NCI-H1417 treated with DMSO at 0.1 percent for 48 hours (cell line): ENCODE data around the gene MRPL2.

Experiments used
- DNase-seq: peaks from one replicate; lab custom pipeline; 2025; lab: John Stamatoyannopoulos, UW

The MRPL2 gene

DNA sequence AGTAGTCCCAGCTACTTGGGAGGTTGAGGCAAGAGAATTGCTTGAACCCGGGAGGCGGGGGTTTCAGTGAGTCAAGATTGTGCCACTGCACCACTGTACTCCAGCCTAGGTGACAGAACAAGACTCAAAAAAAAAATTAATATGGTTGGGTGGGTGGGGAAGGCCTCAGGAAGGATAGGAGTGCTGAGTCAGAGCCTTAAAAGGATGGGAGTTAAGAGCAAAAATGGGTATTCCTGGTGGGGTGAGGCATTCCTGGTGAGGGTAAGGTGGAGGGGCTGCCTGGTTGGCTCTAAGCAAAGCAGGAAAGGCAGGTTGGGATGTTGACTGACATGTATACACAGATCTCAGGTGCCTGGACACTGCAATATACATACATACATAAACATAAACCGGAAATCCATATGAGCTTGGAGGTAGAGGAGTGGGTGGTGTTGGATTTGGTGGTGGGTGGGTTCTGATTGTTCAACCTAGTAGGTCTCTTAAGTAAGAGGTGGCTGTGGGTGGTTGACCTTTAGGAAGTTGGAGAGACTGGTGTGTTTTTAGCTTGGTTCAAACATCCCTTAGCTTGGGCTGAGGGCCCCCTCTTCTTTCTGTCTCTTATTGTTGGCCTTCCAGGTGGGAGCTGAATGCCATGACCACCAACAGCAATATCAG lies 39.1 kb downstream of the MRPL2 start:
- DNase-seq = no peak

DNA sequence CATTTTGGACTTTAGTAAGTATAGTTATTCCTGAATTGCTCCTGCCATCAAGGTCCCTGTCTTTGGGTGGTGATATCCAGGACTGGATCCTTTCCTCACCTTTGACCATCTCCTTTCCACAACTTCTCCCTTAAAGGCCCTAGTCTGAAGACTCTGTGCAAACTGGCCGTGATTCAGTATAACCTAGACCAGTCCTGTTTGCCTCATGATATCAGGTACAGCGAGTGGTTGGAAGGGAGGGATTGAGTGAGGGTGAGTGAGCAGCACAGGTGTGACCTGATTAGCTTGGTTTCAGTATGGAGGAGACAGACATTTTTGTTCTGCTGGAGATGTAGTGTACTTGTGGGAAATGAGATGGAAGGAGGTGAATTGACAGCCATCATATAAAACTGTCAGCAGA lies 40.1 kb downstream of the MRPL2 start:
- DNase-seq = no peak

DNA sequence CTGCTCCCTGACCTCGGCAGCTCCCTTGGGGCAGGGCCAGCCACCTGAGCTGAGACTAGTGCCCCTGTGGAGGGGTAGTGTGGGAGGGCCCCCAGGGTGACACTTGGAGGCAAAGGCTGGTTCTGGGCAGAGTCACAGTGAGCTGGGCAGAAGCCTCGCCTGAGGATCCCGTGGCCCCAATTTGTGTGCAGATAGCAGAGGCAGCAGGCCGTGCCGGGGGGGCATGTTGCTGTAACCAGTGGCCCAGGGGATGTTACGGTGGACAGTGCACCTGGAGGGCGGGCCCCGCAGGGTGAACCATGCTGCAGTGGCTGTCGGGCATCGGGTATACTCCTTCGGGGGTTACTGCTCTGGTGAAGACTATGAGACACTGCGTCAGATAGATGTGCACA lies 42.3 kb downstream of the MRPL2 start:
- no peak for DNase-seq

DNA sequence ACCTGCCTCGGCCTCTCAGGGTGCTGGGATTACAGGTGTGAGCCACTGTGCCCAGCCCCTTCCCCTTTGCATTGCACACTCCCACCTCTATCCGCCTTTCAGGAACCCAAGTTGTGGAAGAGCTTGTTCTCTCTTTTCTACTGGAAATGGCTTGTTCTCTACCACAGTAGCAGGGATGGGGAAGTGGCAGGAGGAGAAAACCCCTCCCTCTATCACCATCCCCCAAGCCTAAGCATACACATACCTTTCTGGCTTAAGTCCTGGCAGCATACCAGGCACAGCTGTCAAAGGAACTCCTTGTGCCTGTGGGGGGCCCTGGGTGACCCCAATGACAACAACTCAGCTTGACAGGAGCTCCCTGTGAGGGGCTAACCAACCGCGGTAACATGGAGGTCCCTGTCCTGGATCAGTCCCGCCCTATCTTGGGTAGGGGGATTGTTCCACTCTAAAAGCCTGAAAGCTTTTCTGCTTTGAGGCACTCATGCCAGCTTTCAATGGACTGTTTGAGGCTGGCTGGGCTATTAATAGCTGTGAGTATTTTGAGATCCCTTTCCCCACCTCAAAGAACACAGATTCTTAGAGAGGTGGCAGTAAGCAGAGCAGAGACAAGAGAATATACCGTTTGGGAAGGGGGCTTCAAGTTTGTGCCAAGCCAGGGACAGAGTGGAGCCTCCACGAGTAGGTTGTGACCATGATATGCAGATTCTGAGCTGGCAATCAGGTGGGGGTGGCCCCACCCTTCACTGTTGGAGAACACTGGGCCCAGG lies 42.9 kb downstream of the MRPL2 start:
- DNase-seq = no peak

DNA sequence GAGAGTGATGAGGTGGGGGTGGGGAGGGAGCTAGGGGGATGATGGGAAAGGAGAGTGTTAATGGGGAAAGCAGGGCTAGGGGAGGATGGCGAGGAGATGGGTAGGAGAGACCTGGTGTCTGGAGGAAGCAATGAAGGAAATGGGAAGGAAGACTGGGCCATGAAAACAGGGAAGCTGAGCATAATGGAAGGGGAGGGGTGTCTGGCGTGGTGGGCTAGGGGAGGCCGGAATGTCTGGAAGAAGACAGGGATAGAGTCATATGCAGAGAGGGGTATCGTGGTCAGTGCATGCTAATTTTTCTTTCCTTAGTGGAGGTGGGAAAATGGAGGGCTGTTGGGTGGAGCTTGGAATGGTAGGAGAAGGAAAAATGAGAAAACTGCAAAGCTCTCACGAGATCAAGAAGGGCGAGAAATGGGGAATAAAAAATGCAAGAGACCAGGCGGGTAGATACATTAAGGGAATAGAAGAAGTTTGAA lies 44.8 kb downstream of the MRPL2 start:
- no peak for DNase-seq

DNA sequence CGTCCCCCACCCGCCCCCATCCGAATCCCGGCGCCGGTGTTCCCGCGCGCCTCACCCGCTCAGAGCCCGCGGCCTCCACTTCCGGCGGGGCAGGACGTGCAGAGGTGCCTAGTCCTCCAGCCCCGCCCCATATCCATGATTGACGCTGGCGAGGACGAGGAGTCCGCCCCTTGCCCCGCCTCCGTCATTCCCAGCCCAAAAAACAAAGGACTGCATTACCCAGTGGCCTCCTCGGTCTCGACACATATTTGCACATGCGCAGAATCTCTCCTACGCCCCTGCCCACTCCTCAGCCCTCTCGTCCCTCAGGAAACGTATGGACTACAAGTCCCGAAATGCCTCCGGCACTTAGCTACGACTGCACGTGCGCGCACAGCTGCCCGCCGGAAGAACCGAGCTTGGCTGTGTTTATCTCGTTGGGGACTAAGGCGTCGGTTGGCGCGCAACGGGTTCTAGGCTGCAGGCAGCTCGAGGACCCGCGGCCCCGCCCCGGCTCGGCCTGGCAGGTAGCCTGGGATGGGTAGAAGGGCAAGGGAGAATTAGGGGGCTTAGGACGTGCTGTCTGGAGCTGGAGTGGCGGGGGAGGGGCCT lies 45.3 kb downstream of the MRPL2 start, which contains the start of the genes KLHDC3 and MEA1:
KLHDC3 (plus strand) TSS at position 407 of the 591 bp plus-strand sequence. CDS start 2,944 bp downstream, outside the sequence.
MEA1 (minus strand) TSS at position 104 of the 591 bp plus-strand sequence. CDS start 133 bp downstream, outside the sequence.
- peak; percentile 98 for DNase-seq

DNA sequence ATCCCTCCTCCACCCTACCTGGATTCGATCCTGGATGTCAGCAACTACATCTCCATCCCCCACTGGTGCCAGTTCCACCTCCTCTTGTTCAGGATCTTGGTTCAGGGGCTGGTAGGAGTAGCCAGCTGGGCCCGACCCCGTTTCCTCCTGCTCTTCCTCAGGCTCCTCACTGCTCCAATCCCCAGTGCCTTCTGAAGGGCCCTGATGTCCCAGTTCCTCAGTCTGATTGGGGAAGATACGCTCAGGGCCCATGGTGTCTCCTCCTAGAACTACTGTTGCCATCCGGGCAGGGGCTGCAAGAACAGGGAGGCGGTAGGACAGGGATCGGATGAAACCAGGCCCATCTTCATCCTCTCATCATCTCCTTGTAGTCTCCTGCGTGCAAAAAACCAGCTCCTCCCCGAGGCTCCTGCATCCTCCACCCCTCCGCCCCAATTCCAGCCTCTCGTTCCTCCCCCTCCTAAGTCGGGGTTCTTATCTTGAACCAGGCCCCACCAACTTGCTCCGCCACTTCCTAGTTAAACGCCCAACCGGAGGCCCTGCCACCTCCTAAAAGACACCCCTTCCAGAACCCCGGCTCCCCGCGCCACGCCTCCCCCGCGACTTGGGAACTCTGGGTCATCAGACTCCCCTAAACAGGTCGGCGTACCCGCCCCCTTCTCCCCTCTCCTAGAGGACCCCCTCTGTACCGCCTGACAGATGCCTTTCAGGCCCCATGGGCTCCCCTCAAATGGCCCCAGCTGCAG lies 46.0 kb downstream of the MRPL2 start:
- no peak for DNase-seq

DNA sequence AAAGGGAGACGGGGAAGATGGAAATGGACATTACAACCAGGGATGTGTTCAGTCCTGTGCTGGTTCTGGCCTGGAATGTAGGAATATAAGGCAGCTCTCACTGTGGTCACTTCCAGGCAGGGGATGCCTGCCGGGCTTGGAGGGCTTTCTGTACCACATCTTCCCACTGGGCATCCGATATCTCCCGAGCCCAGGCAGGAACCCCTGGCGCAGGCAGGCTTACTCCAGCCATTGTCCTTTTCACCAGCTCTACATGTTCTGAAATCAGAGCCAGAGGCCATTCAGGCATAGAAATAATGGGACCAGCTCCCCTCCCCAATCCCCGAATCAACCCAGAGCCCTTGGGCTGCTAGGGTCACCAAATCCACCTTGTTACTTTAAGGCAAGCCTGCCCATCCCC lies 46.9 kb downstream of the MRPL2 start:
- no peak for DNase-seq

DNA sequence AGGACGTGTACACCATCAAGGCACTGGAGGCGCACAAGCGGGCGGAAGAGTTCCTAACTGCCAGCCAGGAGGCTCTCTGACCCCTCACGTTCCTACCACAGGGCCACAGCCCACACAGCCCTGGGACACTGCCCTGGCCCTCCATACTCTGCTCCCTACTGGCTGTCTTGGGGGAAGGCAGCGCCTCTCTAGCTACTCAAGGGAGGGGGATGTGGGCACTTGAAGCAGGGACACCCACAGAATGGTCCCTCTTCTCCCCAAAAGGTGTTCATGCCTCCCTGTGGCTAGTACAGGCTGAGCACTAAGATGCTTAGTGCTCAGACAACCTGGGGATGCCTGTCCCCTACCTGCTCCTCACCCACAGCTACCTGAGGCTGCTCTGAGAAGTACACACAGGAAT lies 48.0 kb downstream of the MRPL2 start:
- DNase-seq = no peak

DNA sequence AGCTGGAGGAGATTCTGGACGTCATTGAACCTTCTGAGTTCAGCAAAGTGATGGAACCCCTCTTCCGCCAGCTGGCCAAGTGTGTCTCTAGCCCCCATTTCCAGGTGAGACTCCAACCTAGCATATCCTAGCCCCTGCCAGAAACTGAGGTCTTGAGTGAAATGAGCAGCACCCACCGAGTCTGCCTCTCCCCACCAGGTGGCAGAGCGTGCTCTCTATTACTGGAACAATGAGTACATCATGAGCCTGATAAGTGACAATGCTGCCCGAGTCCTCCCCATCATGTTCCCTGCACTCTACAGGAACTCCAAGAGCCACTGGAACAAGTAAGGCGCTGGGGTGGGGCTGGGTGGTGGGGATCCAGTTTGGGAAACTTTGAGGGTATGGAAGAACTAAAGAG lies 50.1 kb downstream of the MRPL2 start:
- no peak for DNase-seq

DNA sequence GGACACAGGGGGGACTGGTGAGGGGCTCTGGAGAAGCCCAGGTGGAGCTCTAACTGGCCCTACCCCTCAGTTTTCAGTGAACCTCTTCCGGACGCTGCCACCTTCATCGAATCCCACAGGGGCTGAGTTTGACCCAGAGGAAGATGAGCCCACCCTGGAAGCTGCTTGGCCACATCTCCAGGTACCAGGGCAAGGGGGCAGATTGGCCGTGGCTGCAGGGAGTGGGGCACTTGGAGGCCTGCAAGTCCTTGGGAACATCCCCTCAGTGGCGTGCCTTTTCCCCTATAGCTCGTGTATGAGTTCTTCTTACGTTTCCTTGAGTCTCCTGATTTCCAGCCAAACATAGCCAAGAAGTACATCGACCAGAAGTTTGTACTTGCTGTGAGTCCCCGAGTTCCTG lies 52.1 kb downstream of the MRPL2 start:
- no peak for DNase-seq

DNA sequence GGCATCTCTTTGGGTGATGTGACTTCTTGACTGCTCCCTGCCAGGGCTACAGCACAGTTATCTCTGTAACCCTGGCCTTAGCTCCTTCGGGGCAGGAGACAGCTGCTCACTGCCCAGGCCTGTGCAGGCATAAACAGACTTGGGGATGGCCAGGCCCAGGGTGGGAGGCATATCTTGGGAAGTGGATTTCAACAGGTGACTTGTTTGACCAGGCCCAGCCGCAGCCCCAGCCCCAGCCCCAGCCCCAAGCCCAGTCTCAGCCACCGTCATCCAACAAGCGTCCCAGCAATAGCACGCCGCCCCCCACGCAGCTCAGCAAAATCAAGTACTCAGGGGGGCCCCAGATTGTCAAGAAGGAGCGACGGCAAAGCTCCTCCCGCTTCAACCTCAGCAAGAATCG lies 53.0 kb downstream of the MRPL2 start:
- DNase-seq = no peak

DNA sequence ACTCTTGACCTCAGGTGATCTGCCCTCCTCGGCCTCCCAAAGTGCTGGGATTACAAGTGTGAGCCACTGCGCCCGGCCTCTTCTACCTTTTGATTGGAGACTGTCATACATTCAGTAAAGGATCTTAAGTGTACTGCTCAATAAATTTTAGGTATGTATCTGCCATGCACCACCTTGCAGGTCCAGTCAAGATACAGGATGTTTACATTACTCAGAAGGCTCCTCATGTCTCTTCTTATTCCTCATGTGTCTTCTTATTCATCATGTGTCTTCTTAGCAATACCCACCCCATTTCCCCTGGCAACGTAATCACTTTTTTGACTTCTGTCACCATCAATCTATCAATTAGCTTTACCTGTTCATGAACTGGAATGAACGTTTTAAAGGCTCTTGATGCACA lies 53.4 kb downstream of the MRPL2 start:
- DNase-seq = no peak
